Nephron (organoid): ENCODE data around the gene UNCX.

Source experiments
- H3K27ac Mint-ChIP-seq, 3 experiments: 2 replicates each; pipeline ENCODE4 v1.8.0; 2020; ENCODE audit warnings: mixed read lengths in 3 of 3, mild to moderate bottlenecking in 2 of 3, moderate library complexity in 1 of 3
- H3K27me3 Mint-ChIP-seq: 2 replicates; pipeline ENCODE4 v1.8.0; 2021; ENCODE audit warnings: low read depth, mild to moderate bottlenecking, moderate library complexity, mixed read lengths
- H3K36me3 Mint-ChIP-seq: 2 replicates; pipeline ENCODE4 v1.8.0; 2020; ENCODE audit warnings: low read depth, mixed read lengths
- H3K4me1 Mint-ChIP-seq: 2 replicates; pipeline ENCODE4 v1.8.0; 2020; ENCODE audit warnings: mixed read lengths
- H3K4me3 Mint-ChIP-seq, 3 experiments: 2 replicates each; pipeline ENCODE4 v1.8.0; 2020; ENCODE audit warnings: mild to moderate bottlenecking in 3 of 3, mixed read lengths in 3 of 3, moderate library complexity in 2 of 3
- H3K9me3 Mint-ChIP-seq: 2 replicates; pipeline ENCODE4 v1.8.0; 2020; ENCODE audit warnings: mixed read lengths
- CTCF ChIP-seq, 3 experiments: fragments of 200-600 bp; sonication (generic); IDR thresholded peaks; one replicate each; pipeline ENCODE4 v1.5.0; 2021; ENCODE audit warnings: antibody characterized with exemption in 3 of 3; ENCODE audit not compliant: unreplicated experiment in 3 of 3

Gene UNCX

GRCh38 chr7:1234881-1235500, 2.3 kb downstream of the UNCX start:
- peak overlapping the region; percentile 59 to 75 (median 62) for H3K4me3 Mint-ChIP-seq
- TF ChIP-seq CTCF (IDR thresholded peaks at IDR 0.05; ENCODE audit: unreplicated experiment in 3 of 3), result no peak
- H3K36me3 Mint-ChIP-seq, result no peaks in the 10 kb centered on the region
- H3K9me3 Mint-ChIP-seq, result no peaks in the 10 kb centered on the region
- peaks cover 87% of the 10 kb centered on the region for H3K27me3 Mint-ChIP-seq
- H3K27ac Mint-ChIP-seq, result peak overlapping the region in 1 of 3 experiments; percentile 88
- H3K4me1 Mint-ChIP-seq, result peaks cover 16% of the 10 kb centered on the region

- H3K4me3 Mint-ChIP-seq, result peak overlapping the region in 1 of 3 experiments; percentile 70
- peaks cover 87% of the 10 kb centered on the region for H3K27me3 Mint-ChIP-seq
- no peaks in the 10 kb centered on the region for H3K36me3 Mint-ChIP-seq
- no peak for TF ChIP-seq CTCF (IDR thresholded peaks at IDR 0.05; ENCODE audit: unreplicated experiment in 3 of 3)
- peaks cover 16% of the 10 kb centered on the region for H3K4me1 Mint-ChIP-seq
- H3K9me3 Mint-ChIP-seq, result no peaks in the 10 kb centered on the region
- H3K27ac Mint-ChIP-seq, result peak overlapping the region in 1 of 3 experiments; percentile 34
These were observed 2.9 kb downstream of the UNCX start for GRCh38 chr7:1235501-1236131.

GRCh38 chr7:1236132-1236661, 3.5 kb downstream of the UNCX start:
- no peak for TF ChIP-seq CTCF (IDR thresholded peaks at IDR 0.05; ENCODE audit: unreplicated experiment in 3 of 3)
- H3K27ac Mint-ChIP-seq, result no peak overlapping the region
- H3K36me3 Mint-ChIP-seq, result no peaks in the 10 kb centered on the region
- H3K4me3 Mint-ChIP-seq, result no peak overlapping the region
- H3K9me3 Mint-ChIP-seq, result no peaks in the 10 kb centered on the region
- peaks cover 87% of the 10 kb centered on the region for H3K27me3 Mint-ChIP-seq
- peaks cover 16% of the 10 kb centered on the region for H3K4me1 Mint-ChIP-seq

- H3K27me3 Mint-ChIP-seq, result peaks cover 84% of the 10 kb centered on the region
- peak overlapping the region; percentile 44 to 72 (median 47) for H3K4me3 Mint-ChIP-seq
- no peak for TF ChIP-seq CTCF (IDR thresholded peaks at IDR 0.05; ENCODE audit: unreplicated experiment in 3 of 3)
- H3K4me1 Mint-ChIP-seq, result peaks cover 13% of the 10 kb centered on the region
- H3K9me3 Mint-ChIP-seq, result no peaks in the 10 kb centered on the region
- H3K36me3 Mint-ChIP-seq, result no peaks in the 10 kb centered on the region
- H3K27ac Mint-ChIP-seq, result peak overlapping the region in 1 of 3 experiments; percentile 89
These were observed 4.4 kb downstream of the UNCX start for GRCh38 chr7:1236831-1237701.

GRCh38 chr7:1237704-1238255, 5.1 kb downstream of the UNCX start:
- Mint-ChIP-seq H3K4me1 (peaks cover 10% of the 10 kb centered on the region), H3K27ac (peak overlapping the region in 1 of 3 experiments; percentile 89), H3K36me3 (no peaks in the 10 kb centered on the region), H3K4me3 (peak overlapping the region; percentile 27 to 72 (median 44)), H3K27me3 (peaks cover 84% of the 10 kb centered on the region), H3K9me3 (no peaks in the 10 kb centered on the region)
- TF ChIP-seq CTCF (IDR thresholded peaks at IDR 0.05; ENCODE audit: unreplicated experiment in 3 of 3), result no peak
